Lower leg skin (tissue), 3 donors: Measurements from ENCODE around the gene TLE4.

Experiments used
- CTCF ChIP-seq, 3 donors: fragments of 450-650 bp; IDR thresholded peaks; one replicate each; pipeline ENCODE4 v1.5.1; 2016; ENCODE audit warnings: antibody characterized with exemption in 3 of 3, mild to moderate bottlenecking in 3 of 3, moderate library complexity in 2 of 3
- POLR2A ChIP-seq, 2 donors: fragments of 450-650 bp; IDR thresholded peaks; one replicate each; pipeline ENCODE4 v1.6.1; 2016 to 2017; ENCODE audit warnings: antibody characterized with exemption in 2 of 2, mild to moderate bottlenecking in 1 of 2, moderate library complexity in 1 of 2

DNA sequence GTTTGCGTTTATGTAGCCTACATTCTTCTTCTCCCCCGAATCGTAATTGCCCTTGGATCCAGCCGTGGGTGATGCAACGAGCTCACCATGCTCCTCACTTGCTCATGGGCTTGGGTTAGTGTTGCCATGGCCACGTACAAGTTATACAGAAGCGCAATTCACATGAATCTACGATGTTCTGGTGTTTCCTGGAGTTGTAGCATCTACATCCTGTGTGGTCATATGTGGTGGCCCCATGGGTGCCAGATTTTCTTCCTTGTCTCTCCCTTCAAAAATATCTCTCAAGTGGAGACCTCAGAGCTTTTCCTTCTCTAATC, 115.3 kb downstream of the TLE4 start:
- TF ChIP-seq CTCF (IDR thresholded peaks at IDR 0.05) (no peak), POLR2A (IDR thresholded peaks at IDR 0.05) (no peak)
